Measurements from ENCODE around the gene RAF1.
"Not testable (repeated sequence)": the region's sequence is repeated elsewhere in the genome, so short reads cannot be mapped to it uniquely, and the experiment has no call there.

RAF1 gene

GRCh38 chr3:12557473-12558100, 106.3 kb downstream of the RAF1 start:
- no peak for DNase-seq (ENCODE audit: low read depth)

- DNase-seq (ENCODE audit: low read depth): peak; percentile 79
Observed at GRCh38 chr3:12556690-12557472, 107.0 kb downstream of the RAF1 start, which contains the start of gene MKRN2. TSS of gene MKRN2 (plus strand) at chr3:12557087. CDS start at chr3:12557151, 64 bp downstream.

- no peak for DNase-seq (ENCODE audit: low read depth)
Observed at GRCh38 chr3:12556314-12556689, 107.6 kb downstream of the RAF1 start.

- no peak for DNase-seq (ENCODE audit: low read depth)
Observed at GRCh38 chr3:12553921-12554391, 110.0 kb downstream of the RAF1 start.

GRCh38 chr3:12549971-12550760, 113.8 kb downstream of the RAF1 start:
- DNase-seq (ENCODE audit: low read depth): no peak

DNA sequence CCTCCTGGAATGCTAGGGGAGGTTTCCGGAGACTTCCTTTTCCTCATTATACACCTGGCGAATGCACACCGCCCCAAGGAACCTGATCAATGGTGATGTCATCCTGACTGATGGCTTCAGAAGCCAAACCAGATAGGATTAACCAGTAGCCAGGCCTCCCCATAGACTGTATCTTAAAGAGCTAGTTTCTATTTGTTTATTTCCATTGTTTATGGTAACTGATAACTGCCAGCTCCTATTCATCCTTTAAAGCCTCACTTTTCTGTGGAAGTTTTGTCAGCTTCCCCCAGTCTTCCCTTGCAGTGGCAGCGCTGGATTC, 118.5 kb downstream of the RAF1 start, which contains the start of gene MKRN2OS:
Gene MKRN2OS (minus strand): TSS at position 27 of the 319 bp plus-strand sequence. CDS start 35 bp downstream, outside the sequence.
- no peak for DNase-seq (ENCODE audit: low read depth)

GRCh38 chr3:12544652-12545472, 119.1 kb downstream of the RAF1 start:
- DNase-seq (ENCODE audit: low read depth): no peak

GRCh38 chr3:12543497-12543896, 120.4 kb downstream of the RAF1 start:
- not testable (repeated sequence) for DNase-seq (ENCODE audit: low read depth)

GRCh38 chr3:12541625-12542024, 122.3 kb downstream of the RAF1 start:
- no peak for DNase-seq (ENCODE audit: low read depth)

- DNase-seq (ENCODE audit: low read depth): no peak
Observed at GRCh38 chr3:12536423-12536822, 127.5 kb downstream of the RAF1 start.
